ENCODE results near the gene RCSD1.

Gene RCSD1

DNA sequence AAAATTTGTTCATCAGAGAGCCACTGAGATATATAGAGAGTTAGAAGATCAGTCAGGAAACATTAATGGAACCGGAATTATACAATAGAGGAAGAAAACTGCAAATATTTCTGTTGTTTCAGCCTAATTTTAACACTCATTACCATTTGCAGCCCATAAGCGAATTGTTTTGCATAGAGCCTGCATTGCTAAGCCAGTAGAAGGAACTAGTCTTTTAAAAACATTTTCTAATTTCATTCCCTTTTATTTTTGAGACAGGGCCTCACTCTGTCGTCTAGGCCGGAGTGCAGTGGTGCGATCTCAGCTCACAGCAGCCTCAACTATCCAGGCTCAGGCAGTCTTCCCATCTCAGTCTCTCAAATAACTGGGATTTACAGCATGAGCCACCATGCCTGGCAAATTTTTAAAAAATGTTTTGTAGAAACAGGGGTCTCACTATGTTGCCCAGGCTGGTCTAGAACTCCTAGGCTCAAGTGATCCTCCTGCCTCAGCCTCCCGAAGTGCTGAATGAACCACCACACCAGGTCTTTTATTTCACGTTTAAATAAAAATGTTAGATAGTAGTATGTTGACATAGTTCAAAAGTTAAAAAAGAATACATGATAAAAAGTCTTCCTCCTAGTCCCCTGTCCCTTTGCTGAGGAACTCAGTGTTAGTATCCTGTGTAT lies 117.1 kb downstream of the RCSD1 start:
- DNase-seq (ENCODE audit: insufficient read length, low spot score) (no peak), FAIRE-seq (no peak)

DNA sequence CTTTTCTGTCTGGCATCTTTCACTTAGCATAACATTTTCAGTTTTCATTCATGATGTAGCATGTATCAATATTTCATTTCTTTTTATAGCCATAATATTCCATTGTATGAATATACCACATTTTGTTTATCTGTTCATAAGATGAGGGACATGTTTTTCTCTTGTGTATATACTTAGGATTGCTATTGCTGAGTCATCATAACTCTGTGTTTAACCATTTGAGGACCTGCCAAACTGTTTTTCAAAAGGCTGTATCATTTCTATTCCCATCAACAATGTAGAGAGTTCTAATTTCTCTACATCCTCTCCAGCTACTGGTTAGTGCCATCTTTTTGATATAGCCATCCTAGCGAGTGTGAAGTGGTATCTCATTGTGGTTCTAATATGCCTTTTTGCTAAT lies 118.0 kb downstream of the RCSD1 start:
- DNase-seq (ENCODE audit: insufficient read length, low spot score) = no peak

More for the DNA sequence above, 117.1 kb downstream of the RCSD1 start:
- no peak for TF ChIP-seq POLR2A (IDR thresholded peaks at IDR 0.05; ENCODE audit: low read depth, low read length)

GRCh38 chr1:167748906-167749305 lies 118.9 kb downstream of the RCSD1 start:
- no peak for TF ChIP-seq POLR2A (IDR thresholded peaks at IDR 0.05; ENCODE audit: low read depth, low read length)

More for the DNA sequence above, 118.0 kb downstream of the RCSD1 start:
- TF ChIP-seq POLR2A (IDR thresholded peaks at IDR 0.05; ENCODE audit: low read depth, low read length) = no peak
- FAIRE-seq = no peak

GRCh38 chr1:167749741-167750140 lies 119.7 kb downstream of the RCSD1 start:
- DNase-seq (ENCODE audit: insufficient read length, low spot score) (no peak), FAIRE-seq (no peak)
- TF ChIP-seq POLR2A (IDR thresholded peaks at IDR 0.05; ENCODE audit: low read depth, low read length) = no peak

More at GRCh38 chr1:167748906-167749305, 118.9 kb downstream of the RCSD1 start:
- FAIRE-seq = no peak
- DNase-seq (ENCODE audit: insufficient read length, low spot score) = no peak

DNA sequence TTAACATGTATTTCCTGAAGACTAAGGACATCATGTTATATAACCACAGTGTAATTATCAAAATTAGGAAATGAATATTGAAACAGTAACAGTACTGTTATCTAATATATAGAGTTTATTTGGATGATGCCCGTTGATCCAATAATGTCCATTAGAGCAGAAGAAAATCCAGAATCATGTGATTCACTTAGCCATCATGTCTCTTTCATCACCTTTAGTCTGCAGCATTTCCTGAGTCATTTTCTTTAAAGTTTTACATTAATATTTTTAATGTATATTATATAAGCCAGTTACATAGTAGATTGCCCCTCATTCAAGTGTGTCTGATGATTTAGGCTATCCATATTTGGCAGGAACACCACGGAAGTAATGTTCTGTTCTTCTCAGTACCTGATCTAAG lies 120.6 kb downstream of the RCSD1 start:
- no peak for DNase-seq (ENCODE audit: insufficient read length, low spot score)
- FAIRE-seq = no peak
- no peak for TF ChIP-seq POLR2A (IDR thresholded peaks at IDR 0.05; ENCODE audit: low read depth, low read length)

DNA sequence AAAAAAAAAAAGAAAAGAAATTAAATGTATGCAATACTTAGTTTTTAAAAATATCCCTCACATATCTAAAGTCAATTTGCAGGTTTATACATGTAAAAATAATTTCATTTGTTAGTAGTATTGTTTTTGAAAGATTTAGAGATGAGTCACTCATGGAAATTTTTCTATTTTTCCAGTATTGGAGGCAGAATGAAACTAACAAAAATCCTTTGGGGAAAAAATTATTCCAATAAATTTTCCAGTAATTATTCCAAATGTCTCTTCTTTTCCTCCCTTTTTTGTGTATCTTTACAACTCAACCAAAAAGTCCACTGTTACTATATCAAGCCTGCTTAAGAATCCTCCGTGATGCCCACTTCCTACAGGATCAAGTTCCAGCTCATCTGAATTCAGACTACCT lies 121.6 kb downstream of the RCSD1 start:
- no peak for DNase-seq (ENCODE audit: insufficient read length, low spot score)
- no peak for FAIRE-seq
- TF ChIP-seq POLR2A (IDR thresholded peaks at IDR 0.05; ENCODE audit: low read depth, low read length) = no peak

- DNase-seq (ENCODE audit: insufficient read length, low spot score) (no peak), FAIRE-seq (no peak)
- no peak for TF ChIP-seq POLR2A (IDR thresholded peaks at IDR 0.05; ENCODE audit: low read depth, low read length)
Measured at GRCh38 chr1:167752219-167752985, 122.4 kb downstream of the RCSD1 start.

GRCh38 chr1:167755654-167756053 lies 125.6 kb downstream of the RCSD1 start:
- no peak for TF ChIP-seq POLR2A (IDR thresholded peaks at IDR 0.05; ENCODE audit: low read depth, low read length)
- FAIRE-seq (no peak), DNase-seq (ENCODE audit: insufficient read length, low spot score) (no peak)
